KMS-11 (cell line): Measurements from ENCODE around the gene AMZ1.

ENCODE experiments used
- H2AFZ ChIP-seq: fragments of 200-600 bp; sonication (generic); 2 replicates; pipeline ENCODE4 v1.6.1; 2016; ENCODE audit warnings: antibody characterized with exemption, mixed run types, low read depth
- H3K27ac ChIP-seq: fragments of 200-600 bp; sonication (generic); 2 replicates; pipeline ENCODE4 v1.6.1; 2016; ENCODE audit warnings: mild to moderate bottlenecking, mixed run types
- H3K27me3 ChIP-seq: fragments of 200-600 bp; sonication (generic); 2 replicates; pipeline ENCODE4 v1.6.1; 2017; ENCODE audit warnings: mild to moderate bottlenecking, low read depth, mixed run types, moderate library complexity; ENCODE audit not compliant: insufficient read depth
- H3K36me3 ChIP-seq: fragments of 200-600 bp; sonication (generic); 2 replicates; pipeline ENCODE4 v1.6.1; 2017; ENCODE audit warnings: mild to moderate bottlenecking, mixed run types; ENCODE audit not compliant: insufficient read depth
- H3K4me1 ChIP-seq: fragments of 200-600 bp; sonication (generic); 2 replicates; pipeline ENCODE4 v1.6.1; 2016; ENCODE audit warnings: mild to moderate bottlenecking, low read depth, mixed run types; ENCODE audit not compliant: poor library complexity, severe bottlenecking
- H3K4me2 ChIP-seq: fragments of 200-600 bp; sonication (generic); 2 replicates; pipeline ENCODE4 v1.7.0; 2016; ENCODE audit warnings: mild to moderate bottlenecking, mixed run types
- H3K4me3 ChIP-seq: fragments of 200-600 bp; sonication (generic); IDR thresholded peaks from 2 replicates; pipeline ENCODE4 v1.6.1; 2017; ENCODE audit warnings: low read depth, low read length, mixed read lengths; ENCODE audit not compliant: insufficient read depth
- H3K79me2 ChIP-seq: fragments of 200-600 bp; sonication (generic); 2 replicates; pipeline ENCODE4 v1.6.1; 2016; ENCODE audit warnings: low read depth, mixed run types; ENCODE audit not compliant: insufficient read depth
- H3K9ac ChIP-seq: fragments of 200-600 bp; sonication (generic); 2 replicates; pipeline ENCODE4 v1.6.1; 2016; ENCODE audit warnings: mild to moderate bottlenecking, mixed run types
- H4K20me1 ChIP-seq: fragments of 200-600 bp; sonication (generic); 2 replicates; pipeline ENCODE4 v1.6.1; 2016; ENCODE audit warnings: mild to moderate bottlenecking, mixed run types; ENCODE audit not compliant: insufficient read depth
- TF ChIP-seq, protein P1 (sequence below): fragments of 200-600 bp; sonication (generic); conservative IDR thresholded peaks from 2 replicates; pipeline ENCODE4 v1.6.1; 2017; ENCODE audit warnings: low read depth, mild to moderate bottlenecking, antibody characterized with exemption, low read length, moderate library complexity, mixed read lengths

Gene AMZ1, protein sequence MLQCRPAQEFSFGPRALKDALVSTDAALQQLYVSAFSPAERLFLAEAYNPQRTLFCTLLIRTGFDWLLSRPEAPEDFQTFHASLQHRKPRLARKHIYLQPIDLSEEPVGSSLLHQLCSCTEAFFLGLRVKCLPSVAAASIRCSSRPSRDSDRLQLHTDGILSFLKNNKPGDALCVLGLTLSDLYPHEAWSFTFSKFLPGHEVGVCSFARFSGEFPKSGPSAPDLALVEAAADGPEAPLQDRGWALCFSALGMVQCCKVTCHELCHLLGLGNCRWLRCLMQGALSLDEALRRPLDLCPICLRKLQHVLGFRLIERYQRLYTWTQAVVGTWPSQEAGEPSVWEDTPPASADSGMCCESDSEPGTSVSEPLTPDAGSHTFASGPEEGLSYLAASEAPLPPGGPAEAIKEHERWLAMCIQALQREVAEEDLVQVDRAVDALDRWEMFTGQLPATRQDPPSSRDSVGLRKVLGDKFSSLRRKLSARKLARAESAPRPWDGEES

DNA sequence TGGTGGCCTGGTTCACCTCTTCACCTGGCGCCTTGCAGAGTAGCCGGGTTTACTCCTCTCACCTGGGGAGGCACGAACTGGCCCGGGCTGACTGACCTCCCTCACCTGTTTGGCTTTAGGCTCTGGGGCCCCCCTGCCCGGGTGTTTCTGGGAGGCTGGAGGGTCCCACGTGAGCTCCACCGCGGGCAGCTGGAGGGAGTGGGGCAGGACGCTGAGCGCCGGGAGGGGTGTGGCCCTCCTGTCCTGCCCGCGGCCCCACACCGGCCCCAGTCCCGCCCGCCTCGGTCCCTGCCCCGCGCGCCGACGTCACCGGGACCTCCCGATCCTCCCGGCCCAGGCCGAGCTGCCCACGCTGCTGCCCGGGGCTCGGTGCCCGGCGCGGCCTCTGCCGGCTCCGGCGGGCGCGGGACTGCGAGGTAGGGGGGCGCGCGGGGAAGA is at the start of gene AMZ1:
Gene AMZ1 (plus strand): TSS at position 322 of the 438 bp plus-strand sequence. CDS start 12,250 bp downstream, outside the sequence.
- TF ChIP-seq, protein P1, sequence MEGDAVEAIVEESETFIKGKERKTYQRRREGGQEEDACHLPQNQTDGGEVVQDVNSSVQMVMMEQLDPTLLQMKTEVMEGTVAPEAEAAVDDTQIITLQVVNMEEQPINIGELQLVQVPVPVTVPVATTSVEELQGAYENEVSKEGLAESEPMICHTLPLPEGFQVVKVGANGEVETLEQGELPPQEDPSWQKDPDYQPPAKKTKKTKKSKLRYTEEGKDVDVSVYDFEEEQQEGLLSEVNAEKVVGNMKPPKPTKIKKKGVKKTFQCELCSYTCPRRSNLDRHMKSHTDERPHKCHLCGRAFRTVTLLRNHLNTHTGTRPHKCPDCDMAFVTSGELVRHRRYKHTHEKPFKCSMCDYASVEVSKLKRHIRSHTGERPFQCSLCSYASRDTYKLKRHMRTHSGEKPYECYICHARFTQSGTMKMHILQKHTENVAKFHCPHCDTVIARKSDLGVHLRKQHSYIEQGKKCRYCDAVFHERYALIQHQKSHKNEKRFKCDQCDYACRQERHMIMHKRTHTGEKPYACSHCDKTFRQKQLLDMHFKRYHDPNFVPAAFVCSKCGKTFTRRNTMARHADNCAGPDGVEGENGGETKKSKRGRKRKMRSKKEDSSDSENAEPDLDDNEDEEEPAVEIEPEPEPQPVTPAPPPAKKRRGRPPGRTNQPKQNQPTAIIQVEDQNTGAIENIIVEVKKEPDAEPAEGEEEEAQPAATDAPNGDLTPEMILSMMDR: no peak
- H3K36me3 ChIP-seq: no peaks in the 10 kb centered on the region
- H3K4me3 ChIP-seq: no peak within 1 kb of the TSS
- H2AFZ ChIP-seq: peak within 1 kb of the TSS; percentile 57
- H3K79me2 ChIP-seq: no peaks in the 10 kb centered on the region
- H4K20me1 ChIP-seq: no peaks in the 10 kb centered on the region
- H3K9ac ChIP-seq: peak within 1 kb of the TSS; percentile 11; the same call in 1 of the 2 replicates
- peak within 1 kb of the TSS; percentile 69 for H3K4me2 ChIP-seq
- peaks cover 31% of the 10 kb centered on the region; the same call in 1 of the 2 replicates for H3K27me3 ChIP-seq
- no peak within 1 kb of the TSS for H3K27ac ChIP-seq
- peaks cover 29% of the 10 kb centered on the region for H3K4me1 ChIP-seq

DNA sequence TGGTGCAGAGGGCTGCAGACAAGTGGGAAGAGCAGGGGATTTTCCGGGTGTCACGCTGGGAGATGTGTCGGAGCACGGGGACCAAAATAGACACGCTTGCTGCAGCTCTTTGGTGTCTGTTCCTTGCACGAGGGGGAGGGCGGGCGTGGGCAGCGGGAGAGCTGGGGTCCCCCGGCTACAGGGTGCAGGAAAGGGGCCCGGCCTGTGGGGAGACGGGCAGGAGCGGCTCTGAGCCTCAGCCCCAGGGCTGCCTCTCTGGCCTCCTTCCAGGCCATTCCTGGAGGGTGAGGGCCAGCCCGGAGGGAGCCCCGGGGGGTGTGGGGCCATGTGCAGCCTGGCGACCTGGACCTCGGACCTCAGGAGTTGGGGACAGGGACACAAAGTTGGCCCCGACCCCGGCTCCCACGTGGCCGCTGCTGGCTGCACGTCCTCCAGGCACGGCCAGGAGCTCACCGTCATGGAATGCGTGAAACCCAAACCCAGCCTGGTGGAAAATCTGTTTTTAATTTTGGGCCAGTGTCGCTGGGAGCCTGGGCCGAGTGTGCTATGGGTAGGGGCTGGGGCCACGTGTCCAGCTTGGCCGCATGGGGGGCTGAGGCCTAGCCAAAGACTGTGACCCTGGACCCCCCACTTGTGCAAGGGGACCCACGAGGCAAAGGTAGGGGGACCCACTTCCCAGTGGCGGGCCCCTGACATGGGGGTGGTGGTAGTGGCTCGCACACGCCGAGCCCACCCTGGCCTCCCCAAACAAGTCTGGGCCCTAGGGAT is 49.6 kb upstream of the AMZ1 start:
- Histone ChIP-seq H3K9ac (no peak overlapping the region), H3K27me3 (peaks cover 29% of the 10 kb centered on the region; the same call in 1 of the 2 replicates), H3K27ac (no peak overlapping the region), H3K79me2 (no peaks in the 10 kb centered on the region), H4K20me1 (no peaks in the 10 kb centered on the region), H3K4me2 (no peak overlapping the region), H3K4me3 (no peak overlapping the region), H3K36me3 (no peaks in the 10 kb centered on the region), H2AFZ (no peak overlapping the region), H3K4me1 (no peaks in the 10 kb centered on the region)
- TF ChIP-seq, protein P1: no peak

DNA sequence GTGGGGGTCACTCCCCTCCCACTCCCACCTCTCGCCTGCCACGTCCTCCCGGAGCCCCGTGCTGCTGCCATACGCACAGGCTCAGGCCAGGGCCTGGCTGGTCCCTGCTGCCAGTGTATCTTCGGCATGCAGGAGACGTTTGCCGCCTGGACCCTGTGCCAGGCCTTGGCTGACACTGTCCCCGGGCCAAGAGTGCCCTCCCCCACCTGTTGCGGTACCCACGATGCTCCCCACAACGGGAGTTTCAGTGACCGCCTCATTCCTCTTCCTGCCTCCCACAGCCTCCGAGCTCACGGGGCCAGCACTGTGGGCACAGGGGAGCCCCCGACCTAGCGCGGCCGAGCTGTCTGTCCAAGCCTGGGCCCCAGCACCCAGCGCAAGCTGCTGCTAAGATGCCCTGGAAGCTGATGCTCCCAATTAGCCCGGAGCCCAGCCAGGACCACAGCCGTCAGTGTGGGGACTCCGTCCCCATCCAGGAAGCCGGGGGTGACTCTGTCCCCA is 48.8 kb upstream of the AMZ1 start:
- H3K27ac ChIP-seq: no peak overlapping the region
- TF ChIP-seq, protein P1: no peak
- no peak overlapping the region for H3K4me3 ChIP-seq
- no peak overlapping the region for H3K4me2 ChIP-seq
- H3K4me1 ChIP-seq: no peaks in the 10 kb centered on the region
- peaks cover 24% of the 10 kb centered on the region; the same call in 1 of the 2 replicates for H3K27me3 ChIP-seq
- H3K9ac ChIP-seq: no peak overlapping the region
- no peaks in the 10 kb centered on the region for H3K36me3 ChIP-seq
- no peaks in the 10 kb centered on the region for H4K20me1 ChIP-seq
- no peaks in the 10 kb centered on the region for H3K79me2 ChIP-seq
- no peak overlapping the region for H2AFZ ChIP-seq

DNA sequence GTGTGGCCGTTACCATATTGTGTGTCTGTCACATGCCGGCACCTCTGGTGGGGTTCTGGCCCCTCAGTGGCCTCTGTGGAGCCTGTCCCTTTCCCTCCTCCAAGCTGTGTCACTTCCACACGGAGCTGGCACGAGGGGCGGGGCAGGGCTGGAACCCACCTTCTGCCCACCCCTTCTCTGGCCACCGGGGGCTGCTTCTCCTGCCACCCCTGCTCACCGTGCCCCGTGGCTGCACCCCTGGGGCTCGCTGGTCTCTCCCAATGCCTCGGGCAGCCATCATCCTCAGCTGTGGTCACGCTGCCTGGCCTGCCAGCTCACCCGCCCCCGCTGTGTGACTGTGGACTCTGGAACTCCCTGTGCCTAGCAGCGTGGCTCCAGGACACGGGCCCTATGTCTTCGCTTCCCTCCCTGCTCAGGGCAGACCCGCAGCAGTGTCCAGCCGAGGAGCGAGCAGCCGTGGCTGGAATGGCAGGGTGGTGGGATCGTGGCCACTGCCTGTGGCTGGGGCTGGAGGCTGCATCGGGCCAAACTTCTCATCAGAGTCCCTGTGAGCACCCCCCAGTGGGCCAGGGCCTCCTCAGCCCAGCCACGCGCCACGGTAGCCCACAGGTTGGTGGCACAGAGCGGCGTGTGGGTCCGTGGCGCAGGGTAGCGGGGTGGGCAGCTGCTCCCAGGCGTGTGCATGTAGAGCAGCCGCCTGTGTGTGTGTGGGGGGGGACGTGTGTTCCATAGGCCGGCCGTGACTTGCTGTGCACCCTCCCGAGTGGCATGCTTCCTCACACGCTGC is 48.1 kb upstream of the AMZ1 start:
- Histone ChIP-seq H3K4me3 (no peak overlapping the region), H3K79me2 (no peaks in the 10 kb centered on the region), H3K27ac (no peak overlapping the region), H3K4me1 (peaks cover under 1% of the 10 kb centered on the region), H3K4me2 (no peak overlapping the region), H3K36me3 (no peaks in the 10 kb centered on the region), H3K27me3 (peaks cover 24% of the 10 kb centered on the region; the same call in 1 of the 2 replicates), H4K20me1 (no peaks in the 10 kb centered on the region), H3K9ac (no peak overlapping the region), H2AFZ (no peak overlapping the region)
- TF ChIP-seq, protein P1: no peak
